HL-60 (cell line): ENCODE results near the gene RUBCNL.
A peak's percentile ranks its signal among the peaks of the same experiment; 100 is the strongest.

Experiments
- DNase-seq, 2 experiments: peaks; one replicate each; pipeline ENCODE4 v3.0.0-alpha.2; 2010 to 2020; ENCODE audit warnings: low read depth in 1 of 2, low spot score in 1 of 2
- H3K27ac ChIP-seq: fragments of 250-450 bp; sonication (Bioruptor Pico); replicated peaks from 2 replicates; pipeline ENCODE4 v1.5.1; 2020; ENCODE audit warnings: mild to moderate bottlenecking, moderate library complexity
- H3K27me3 ChIP-seq: fragments of 250-450 bp; sonication (Bioruptor Pico); 2 replicates; pipeline ENCODE4 v1.5.1; 2021; ENCODE audit warnings: mild to moderate bottlenecking, moderate library complexity; ENCODE audit not compliant: insufficient read depth, poor library complexity, severe bottlenecking
- H3K4me3 ChIP-seq: replicated peaks from 2 replicates; pipeline ENCODE4 v1.5.1; 2011; ENCODE audit warnings: mild to moderate bottlenecking, control low read depth, low read length; ENCODE audit not compliant: insufficient read depth
- CTCF ChIP-seq: IDR thresholded peaks from one replicate; pipeline ENCODE4 v1.5.1; 2011; ENCODE audit warnings: low read length, control low read depth, inconsistent platforms; ENCODE audit not compliant: insufficient read depth
- GABPA ChIP-seq: IDR thresholded peaks from 2 replicates; pipeline ENCODE4 v1.6.1; 2012; ENCODE audit warnings: low read depth
- POLR2AphosphoS5 ChIP-seq: IDR thresholded peaks from 2 replicates; pipeline ENCODE4 v1.6.1; 2012; ENCODE audit warnings: low read depth
- SPI1 ChIP-seq: IDR thresholded peaks from 2 replicates; pipeline ENCODE4 v1.6.1; 2012; ENCODE audit warnings: low read depth, mild to moderate bottlenecking, borderline replicate concordance
- TF ChIP-seq, protein P1 (sequence below): IDR thresholded peaks from 2 replicates; pipeline ENCODE4 v1.6.1; 2012; ENCODE audit warnings: low read depth; ENCODE audit not compliant: insufficient replicate concordance

Gene RUBCNL

DNA sequence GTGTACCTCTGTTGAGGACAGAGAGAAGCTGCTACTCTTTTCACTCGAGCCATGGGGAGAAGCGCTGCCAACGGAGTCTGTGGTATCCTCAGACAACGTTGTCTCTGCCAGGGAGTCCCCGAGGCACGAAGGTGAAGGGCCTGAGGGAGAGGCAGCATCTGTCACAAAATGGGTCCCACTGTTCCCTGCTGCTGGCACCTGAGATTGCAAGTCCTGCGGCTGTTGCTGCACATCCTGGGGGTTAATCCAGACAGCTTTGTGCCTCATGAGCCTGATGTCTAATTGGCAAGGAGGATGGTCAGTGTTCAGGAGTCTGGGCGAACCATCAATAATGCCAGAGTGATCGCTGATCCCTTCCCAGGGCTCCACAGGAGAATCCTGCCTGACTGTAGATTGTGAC, 15.0 kb downstream of the RUBCNL start:
- no peak for TF ChIP-seq SPI1
- TF ChIP-seq, protein P1, sequence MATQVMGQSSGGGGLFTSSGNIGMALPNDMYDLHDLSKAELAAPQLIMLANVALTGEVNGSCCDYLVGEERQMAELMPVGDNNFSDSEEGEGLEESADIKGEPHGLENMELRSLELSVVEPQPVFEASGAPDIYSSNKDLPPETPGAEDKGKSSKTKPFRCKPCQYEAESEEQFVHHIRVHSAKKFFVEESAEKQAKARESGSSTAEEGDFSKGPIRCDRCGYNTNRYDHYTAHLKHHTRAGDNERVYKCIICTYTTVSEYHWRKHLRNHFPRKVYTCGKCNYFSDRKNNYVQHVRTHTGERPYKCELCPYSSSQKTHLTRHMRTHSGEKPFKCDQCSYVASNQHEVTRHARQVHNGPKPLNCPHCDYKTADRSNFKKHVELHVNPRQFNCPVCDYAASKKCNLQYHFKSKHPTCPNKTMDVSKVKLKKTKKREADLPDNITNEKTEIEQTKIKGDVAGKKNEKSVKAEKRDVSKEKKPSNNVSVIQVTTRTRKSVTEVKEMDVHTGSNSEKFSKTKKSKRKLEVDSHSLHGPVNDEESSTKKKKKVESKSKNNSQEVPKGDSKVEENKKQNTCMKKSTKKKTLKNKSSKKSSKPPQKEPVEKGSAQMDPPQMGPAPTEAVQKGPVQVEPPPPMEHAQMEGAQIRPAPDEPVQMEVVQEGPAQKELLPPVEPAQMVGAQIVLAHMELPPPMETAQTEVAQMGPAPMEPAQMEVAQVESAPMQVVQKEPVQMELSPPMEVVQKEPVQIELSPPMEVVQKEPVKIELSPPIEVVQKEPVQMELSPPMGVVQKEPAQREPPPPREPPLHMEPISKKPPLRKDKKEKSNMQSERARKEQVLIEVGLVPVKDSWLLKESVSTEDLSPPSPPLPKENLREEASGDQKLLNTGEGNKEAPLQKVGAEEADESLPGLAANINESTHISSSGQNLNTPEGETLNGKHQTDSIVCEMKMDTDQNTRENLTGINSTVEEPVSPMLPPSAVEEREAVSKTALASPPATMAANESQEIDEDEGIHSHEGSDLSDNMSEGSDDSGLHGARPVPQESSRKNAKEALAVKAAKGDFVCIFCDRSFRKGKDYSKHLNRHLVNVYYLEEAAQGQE: no peak
- Histone ChIP-seq H3K4me3 (no peak overlapping the region), H3K27ac (no peak overlapping the region), H3K27me3 (no peaks in the 10 kb centered on the region)
- DNase-seq: no peak

DNA sequence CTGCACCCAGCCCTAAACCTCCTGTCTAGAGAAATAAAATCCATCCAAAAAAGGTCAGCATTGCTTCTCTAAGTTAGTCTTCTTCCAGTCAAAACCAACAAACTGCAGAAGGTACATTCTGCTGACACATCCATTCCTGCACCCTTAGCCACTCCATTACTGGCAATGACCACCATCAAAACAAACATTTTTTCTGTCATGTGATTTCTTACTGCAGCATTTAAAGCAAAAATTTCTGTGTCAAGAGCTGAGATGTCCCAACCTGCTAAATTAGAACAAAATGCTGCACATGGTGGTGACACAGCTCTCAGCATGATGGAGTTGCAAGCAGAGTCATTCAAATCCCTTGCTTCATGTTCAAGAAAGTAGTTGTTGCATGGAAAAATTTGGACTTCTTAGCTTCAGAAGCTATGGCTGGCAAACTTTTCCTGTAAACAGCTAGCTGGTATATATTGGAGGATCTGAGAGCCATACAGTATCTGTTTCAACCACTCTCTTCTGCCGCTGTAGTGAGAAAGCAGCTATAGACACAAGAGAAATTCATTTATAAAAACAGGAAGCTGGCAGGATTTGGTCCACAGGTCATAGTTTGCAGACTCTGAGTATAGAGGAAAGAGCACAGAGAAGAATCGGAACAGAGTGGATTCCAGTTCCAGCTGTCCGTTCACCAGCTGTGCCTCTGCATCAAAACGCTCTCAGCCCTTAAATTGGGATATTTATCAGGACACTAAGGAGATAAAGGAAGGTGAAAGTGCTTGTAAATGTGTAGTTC, 17.4 kb downstream of the RUBCNL start:
- Histone ChIP-seq H3K27me3 (no peaks in the 10 kb centered on the region), H3K27ac (no peak overlapping the region), H3K4me3 (no peak overlapping the region)
- peak; percentile 54 for TF ChIP-seq SPI1
- TF ChIP-seq CTCF: no peak
- DNase-seq: no peak

- no peak overlapping the region for H3K27ac ChIP-seq
- no peak for TF ChIP-seq GABPA
- TF ChIP-seq, protein P1: no peak
- TF ChIP-seq POLR2AphosphoS5: no peak
- TF ChIP-seq CTCF: no peak
- no peak for TF ChIP-seq SPI1
- DNase-seq: no peak
- no peak overlapping the region for H3K4me3 ChIP-seq
- no peaks in the 10 kb centered on the region for H3K27me3 ChIP-seq
Observed at GRCh38 chr13:46367617-46368327, 19.3 kb downstream of the RUBCNL start.

GRCh38 chr13:46361276-46361934, 25.6 kb downstream of the RUBCNL start:
- TF ChIP-seq GABPA (no peak), SPI1 (no peak), POLR2AphosphoS5 (no peak), CTCF (no peak)
- TF ChIP-seq, protein P1: no peak
- H3K27me3 ChIP-seq: no peaks in the 10 kb centered on the region
- no peak overlapping the region for H3K4me3 ChIP-seq
- no peak for DNase-seq
- H3K27ac ChIP-seq: no peak overlapping the region
